ENCODE results near the gene MLEC. TPM values are rescaled to one million over a fixed set of nuclear protein-coding genes. Genes with fewer than 3 reads are reported as not detected.

The MLEC gene
- total RNA-seq, 1 donor from 2014 or later = 100 TPM

DNA sequence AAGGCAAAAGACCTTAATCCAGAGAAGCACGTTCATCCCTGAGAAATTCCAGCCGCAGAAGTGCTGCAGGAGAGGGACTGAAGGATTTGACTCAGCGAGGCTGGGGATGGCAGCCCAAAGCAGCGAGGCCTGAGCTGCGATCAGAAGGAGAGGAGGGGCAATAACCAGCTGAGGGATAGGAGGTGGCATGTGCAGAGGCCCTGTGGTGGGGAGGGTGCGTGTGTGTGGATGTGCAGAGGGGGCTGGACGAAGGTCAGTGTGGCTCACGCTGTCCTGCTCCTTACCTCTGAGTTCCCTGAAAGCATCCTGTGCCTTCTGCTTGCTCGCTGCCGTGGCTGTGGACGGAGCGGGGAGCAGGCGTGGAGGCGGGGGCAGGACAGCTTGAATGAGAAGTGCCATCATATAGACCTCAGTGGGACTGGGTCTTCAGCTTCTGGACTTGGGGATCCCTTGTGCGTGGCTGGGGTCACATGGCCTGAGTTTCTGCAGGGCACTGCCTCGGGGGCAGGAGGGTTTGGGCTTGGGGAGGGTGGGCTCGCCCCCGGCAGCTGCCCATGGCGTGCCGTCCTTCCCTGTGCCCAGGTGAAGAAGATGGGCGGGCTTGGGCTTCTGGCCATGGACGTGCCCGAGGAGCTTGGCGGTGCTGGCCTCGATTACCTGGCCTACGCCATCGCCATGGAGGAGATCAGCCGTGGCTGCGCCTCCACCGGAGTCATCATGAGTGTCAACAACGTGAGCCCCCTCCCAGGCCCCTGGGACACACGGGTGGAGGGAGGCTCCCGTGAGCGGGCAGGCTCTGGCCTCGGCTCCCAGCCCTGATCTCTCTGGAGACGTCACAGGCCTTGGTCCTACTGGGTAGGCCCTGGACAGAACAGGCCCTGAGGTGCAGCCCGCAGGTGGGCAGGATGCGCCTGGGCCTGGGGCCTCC, 49.7 kb downstream of the MLEC start:
- Histone ChIP-seq H2AFZ (replicated peaks) (no peak overlapping the region), H3F3A (ENCODE audit: low read depth) (no peaks in the 10 kb centered on the region), H3K27ac (no peak overlapping the region), H3K4me2 (no peak overlapping the region), H3K9ac (no peak overlapping the region), H3K36me3 (no peaks in the 10 kb centered on the region), H3K79me2 (ENCODE audit: low read depth) (no peaks in the 10 kb centered on the region), H3K27me3 (no peaks in the 10 kb centered on the region), H4K20me1 (ENCODE audit: low read depth) (no peaks in the 10 kb centered on the region), H3K4me3 (no peak overlapping the region), H3K9me3 (ENCODE audit: low read depth) (no peaks in the 10 kb centered on the region), H3K4me1 (no peaks in the 10 kb centered on the region)
- H3K27ac Mint-ChIP-seq = peak overlapping the region; percentile 54
- H3K9me3 Mint-ChIP-seq = peaks cover 2% of the 10 kb centered on the region
- H3K4me3 Mint-ChIP-seq = no peak overlapping the region
- H3K4me1 Mint-ChIP-seq = no peaks in the 10 kb centered on the region
- H3K27me3 Mint-ChIP-seq (ENCODE audit: insufficient read depth, low read depth) = peaks cover 8% of the 10 kb centered on the region
- no peak for DNase-seq (ENCODE audit: low spot score)
- TF ChIP-seq EZH2 (IDR thresholded peaks at IDR 0.05) = no peak
- no peak for TF ChIP-seq EZH2phosphoT487 (IDR thresholded peaks at IDR 0.05)
- TF ChIP-seq CTCF (IDR thresholded peaks at IDR 0.05) = no peak
- H3K36me3 Mint-ChIP-seq = peaks cover 5% of the 10 kb centered on the region

DNA sequence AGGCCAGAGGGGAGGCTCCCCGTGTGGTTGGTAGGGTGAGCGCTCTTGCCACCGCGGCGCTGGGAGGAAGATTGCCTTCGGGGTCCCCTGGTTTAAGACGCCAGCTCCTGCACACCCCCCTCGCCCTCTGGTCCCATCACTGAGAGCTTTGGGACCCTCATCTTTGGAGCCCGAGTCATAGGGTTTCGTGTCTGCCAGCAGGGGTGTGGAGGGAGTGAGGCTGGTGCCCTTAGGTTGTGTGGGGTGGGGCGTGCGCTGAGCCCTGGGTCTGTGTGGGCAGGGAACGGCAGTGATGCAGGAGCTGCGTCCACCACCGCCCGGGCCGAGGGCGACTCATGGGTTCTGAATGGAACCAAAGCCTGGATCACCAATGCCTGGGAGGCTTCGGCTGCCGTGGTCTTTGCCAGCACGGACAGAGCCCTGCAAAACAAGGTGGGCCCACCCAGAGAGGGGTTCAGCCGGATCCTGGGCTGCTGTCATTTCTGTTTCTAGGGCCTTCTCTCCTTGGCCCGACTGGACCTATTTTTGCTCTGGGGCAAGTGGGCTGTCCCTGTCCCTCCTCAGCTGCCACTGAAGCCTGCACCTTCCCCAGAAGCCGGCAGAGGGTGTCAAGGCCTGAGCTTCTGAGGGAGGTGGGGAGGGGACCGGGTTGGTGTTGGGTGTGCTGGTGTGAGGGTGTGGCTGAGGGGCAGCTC, 50.8 kb downstream of the MLEC start:
- H3K27ac ChIP-seq = no peak overlapping the region
- H3K79me2 ChIP-seq (ENCODE audit: low read depth) = no peaks in the 10 kb centered on the region
- H3K27me3 ChIP-seq = no peaks in the 10 kb centered on the region
- no peaks in the 10 kb centered on the region for H4K20me1 ChIP-seq (ENCODE audit: low read depth)
- H3K4me2 ChIP-seq = no peak overlapping the region
- Mint-ChIP-seq H3K27ac (no peak overlapping the region), H3K9me3 (peaks cover 2% of the 10 kb centered on the region), H3K4me1 (no peaks in the 10 kb centered on the region), H3K4me3 (no peak overlapping the region), H3K27me3 (ENCODE audit: insufficient read depth, low read depth) (peaks cover 8% of the 10 kb centered on the region), H3K36me3 (peaks cover 5% of the 10 kb centered on the region)
- no peak for TF ChIP-seq EZH2phosphoT487 (IDR thresholded peaks at IDR 0.05)
- peak; percentile 52 for TF ChIP-seq CTCF (IDR thresholded peaks at IDR 0.05)
- TF ChIP-seq EZH2 (IDR thresholded peaks at IDR 0.05) = no peak
- no peaks in the 10 kb centered on the region for H3K9me3 ChIP-seq (ENCODE audit: low read depth)
- H3F3A ChIP-seq (ENCODE audit: low read depth) = no peaks in the 10 kb centered on the region
- H3K36me3 ChIP-seq = no peaks in the 10 kb centered on the region
- H3K4me3 ChIP-seq = no peak overlapping the region
- no peak overlapping the region for H2AFZ ChIP-seq (replicated peaks)
- H3K4me1 ChIP-seq = no peaks in the 10 kb centered on the region
- DNase-seq (ENCODE audit: low spot score) = peak; percentile 56
- H3K9ac ChIP-seq = no peak overlapping the region

DNA sequence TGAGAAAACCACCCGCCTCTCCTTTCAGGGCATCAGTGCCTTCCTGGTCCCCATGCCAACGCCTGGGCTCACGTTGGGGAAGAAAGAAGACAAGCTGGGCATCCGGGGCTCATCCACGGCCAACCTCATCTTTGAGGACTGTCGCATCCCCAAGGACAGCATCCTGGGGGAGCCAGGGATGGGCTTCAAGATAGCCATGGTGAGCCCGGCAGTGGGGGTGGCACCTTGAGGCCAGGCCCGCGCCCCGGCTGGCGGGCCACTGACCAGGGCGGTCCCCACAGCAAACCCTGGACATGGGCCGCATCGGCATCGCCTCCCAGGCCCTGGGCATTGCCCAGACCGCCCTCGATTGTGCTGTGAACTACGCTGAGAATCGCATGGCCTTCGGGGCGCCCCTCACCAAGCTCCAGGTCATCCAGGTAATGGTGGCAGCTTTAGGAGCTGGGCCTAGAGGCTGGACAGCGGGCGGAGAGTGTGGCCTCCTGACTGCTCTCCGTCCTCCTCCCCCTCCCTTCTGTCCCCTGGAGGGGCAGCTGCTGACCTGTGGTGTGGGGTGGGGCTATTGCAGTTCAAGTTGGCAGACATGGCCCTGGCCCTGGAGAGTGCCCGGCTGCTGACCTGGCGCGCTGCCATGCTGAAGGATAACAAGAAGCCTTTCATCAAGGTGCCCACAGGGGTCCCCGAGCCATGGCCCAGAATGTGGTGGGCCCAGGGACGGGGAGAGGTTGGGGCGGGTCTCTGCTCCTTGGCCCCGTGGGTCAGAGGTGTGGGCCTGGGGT, 51.5 kb downstream of the MLEC start:
- no peak for TF ChIP-seq EZH2phosphoT487 (IDR thresholded peaks at IDR 0.05)
- TF ChIP-seq EZH2 (IDR thresholded peaks at IDR 0.05) = no peak
- no peak for TF ChIP-seq CTCF (IDR thresholded peaks at IDR 0.05)
- H3K4me3 Mint-ChIP-seq = no peak overlapping the region

More for the DNA sequence above, 51.5 kb downstream of the MLEC start:
- no peak overlapping the region for H2AFZ ChIP-seq (replicated peaks)
- peaks cover 3% of the 10 kb centered on the region for H3K36me3 Mint-ChIP-seq
- H4K20me1 ChIP-seq (ENCODE audit: low read depth) = no peaks in the 10 kb centered on the region
- no peak overlapping the region for H3K4me3 ChIP-seq
- peaks cover 2% of the 10 kb centered on the region for H3K9me3 Mint-ChIP-seq
- no peaks in the 10 kb centered on the region for H3K27me3 ChIP-seq
- no peaks in the 10 kb centered on the region for H3K4me1 Mint-ChIP-seq
- H3K4me1 ChIP-seq = no peaks in the 10 kb centered on the region
- no peak overlapping the region for H3K4me2 ChIP-seq
- no peak for DNase-seq (ENCODE audit: low spot score)
- no peak overlapping the region for H3K27ac ChIP-seq
- no peaks in the 10 kb centered on the region for H3K79me2 ChIP-seq (ENCODE audit: low read depth)
- no peaks in the 10 kb centered on the region for H3K36me3 ChIP-seq
- no peaks in the 10 kb centered on the region for H3F3A ChIP-seq (ENCODE audit: low read depth)
- no peaks in the 10 kb centered on the region for H3K9me3 ChIP-seq (ENCODE audit: low read depth)
- H3K27ac Mint-ChIP-seq = no peak overlapping the region
- H3K27me3 Mint-ChIP-seq (ENCODE audit: insufficient read depth, low read depth) = peaks cover 6% of the 10 kb centered on the region
- H3K9ac ChIP-seq = no peak overlapping the region

All from neural progenitor cell (in vitro differentiated cells).